AG04450 (cell line): Measurements from ENCODE around the gene HPS4. TPM values are rescaled to one million over a fixed set of nuclear protein-coding genes. Genes with fewer than 3 reads are reported as not detected.

ENCODE experiments used
- CTCF ChIA-PET: fragments of 300-600, 350-600 bp; formaldehyde crosslinking; extraction: SDS; loops from one replicate; lab custom pipeline; 2022; ENCODE audit warnings: antibody characterized with exemption, inconsistent platforms; lab: Charles Lee
- POLR2A ChIA-PET: fragments of 350-600 bp; formaldehyde crosslinking; extraction: SDS; loops from one replicate; lab custom pipeline; 2021; ENCODE audit warnings: antibody characterized with exemption, inconsistent platforms; lab: Yijun Ruan, JAX
- DNase-seq: peaks from one replicate; pipeline ENCODE4 v3.0.0-alpha.2; 2011; ENCODE audit warnings: low read depth, low spot score
- H3K27ac ChIP-seq: one replicate; pipeline ENCODE4 v1.5.1; 2012; ENCODE audit warnings: low read depth, low read length, control low read depth
- H3K27me3 ChIP-seq: one replicate; pipeline ENCODE4 v1.6.0; 2012; ENCODE audit warnings: low read length; ENCODE audit not compliant: control insufficient read depth, insufficient read depth
- H3K4me3 ChIP-seq: 2 replicates; pipeline ENCODE4 v1.5.1; 2011; ENCODE audit warnings: mild to moderate bottlenecking, low read depth, low read length, control low read depth
- H3K9me3 ChIP-seq: 2 replicates; pipeline ENCODE4 v1.5.1; 2012; ENCODE audit warnings: low read length; ENCODE audit not compliant: control insufficient read depth, insufficient read depth
- CTCF ChIP-seq: IDR thresholded peaks from 2 replicates; pipeline ENCODE4 v1.5.1; 2011; ENCODE audit warnings: low read depth, low read length, control low read depth, inconsistent platforms
- polyA plus RNA-seq: library from polyadenylated mRNA; depleted of rRNA; stranded (reverse); fragments of >200 nt; gene quantifications from 2 replicates; pipeline ENCODE4 v1.2.3, GENCODE V29; 2011

The HPS4 gene
- polyA plus RNA-seq, 1 experiment = 30.9 TPM

- Histone ChIP-seq H3K4me3 (no peak overlapping the region), H3K27me3 (no peaks in the 10 kb centered on the region), H3K27ac (no peak overlapping the region), H3K9me3 (no peaks in the 10 kb centered on the region; the same call in 1 of the 2 replicates)
- no peak for DNase-seq
- no peak for TF ChIP-seq CTCF
- POLR2A ChIA-PET = interaction anchor here (0.8 kb wide), 1 partner anchor 164 kb away, joined by 3 read pairs; no protein-coding TSS in a partner anchor
- CTCF ChIA-PET = interaction anchor here (0.8 to 6.2 kb wide), 6 partner anchors 9 to 177 kb away, joined by 3 to 69 read pairs (median 4); no protein-coding TSS in a partner anchor
Observed at GRCh38 chr22:26501996-26502395, 18.4 kb upstream of the HPS4 start.

- Histone ChIP-seq H3K27me3 (no peaks in the 10 kb centered on the region), H3K4me3 (no peak overlapping the region), H3K9me3 (no peaks in the 10 kb centered on the region; the same call in 1 of the 2 replicates), H3K27ac (no peak overlapping the region)
- POLR2A ChIA-PET = interaction anchor here (0.6 kb wide), 1 partner anchor 43 kb away, joined by 3 read pairs; no protein-coding TSS in a partner anchor
- TF ChIP-seq CTCF = no peak
- CTCF ChIA-PET = interaction anchor here (6.2 kb wide), 1 partner anchor 166 kb away, joined by 69 read pairs; no protein-coding TSS in a partner anchor
- DNase-seq = no peak
Observed at GRCh38 chr22:26499188-26499703, 15.7 kb upstream of the HPS4 start.

GRCh38 chr22:26496456-26496855, 12.9 kb upstream of the HPS4 start:
- Histone ChIP-seq H3K27ac (no peak overlapping the region), H3K27me3 (no peaks in the 10 kb centered on the region), H3K9me3 (no peaks in the 10 kb centered on the region; the same call in 1 of the 2 replicates), H3K4me3 (no peak overlapping the region)
- POLR2A ChIA-PET = no interaction called here
- TF ChIP-seq CTCF = no peak
- CTCF ChIA-PET = no interaction called here
- DNase-seq = no peak

- CTCF ChIA-PET = interaction anchor here (0.6 kb wide), 1 partner anchor 150 kb away, joined by 6 read pairs; no protein-coding TSS in a partner anchor
- H3K27me3 ChIP-seq = no peaks in the 10 kb centered on the region
Observed at GRCh38 chr22:26494506-26494905, 10.9 kb upstream of the HPS4 start.

More at GRCh38 chr22:26494506-26494905, 10.9 kb upstream of the HPS4 start:
- no peak overlapping the region for H3K27ac ChIP-seq
- no peak for TF ChIP-seq CTCF
- no peak overlapping the region for H3K4me3 ChIP-seq
- DNase-seq = no peak
- POLR2A ChIA-PET = no interaction called here
- H3K9me3 ChIP-seq = no peaks in the 10 kb centered on the region; the same call in 1 of the 2 replicates
